Loucy (cell line): ENCODE results near the gene FLACC1.
A peak's percentile ranks its signal among the peaks of the same experiment; 100 is the strongest.
"Not testable (repeated sequence)": the region's sequence is repeated elsewhere in the genome, so short reads cannot be mapped to it uniquely, and the experiment has no call there.

ENCODE experiments used
- H2AFZ ChIP-seq: fragments of 200-600 bp; sonication (generic); 2 replicates; pipeline ENCODE4 v1.6.0; 2016; ENCODE audit warnings: antibody characterized with exemption, mild to moderate bottlenecking, low read length, moderate library complexity
- H3F3A ChIP-seq: fragments of 200-600 bp; 2 replicates; pipeline ENCODE4 v1.6.0; 2016; ENCODE audit warnings: antibody characterized with exemption, low read depth, mild to moderate bottlenecking
- H3K27me3 ChIP-seq: fragments of 200-600 bp; sonication (generic); 2 replicates; pipeline ENCODE4 v1.6.1; 2014; ENCODE audit warnings: low read length, mild to moderate bottlenecking; ENCODE audit not compliant: insufficient read depth, poor library complexity, severe bottlenecking
- H3K36me3 ChIP-seq: fragments of 200-600 bp; sonication (generic); 2 replicates; pipeline ENCODE4 v1.6.1; 2016; ENCODE audit warnings: low read length; ENCODE audit not compliant: insufficient read depth
- H3K4me1 ChIP-seq: fragments of 200-600 bp; sonication (generic); 2 replicates; pipeline ENCODE4 v1.5.1; 2014; ENCODE audit warnings: low read length, mild to moderate bottlenecking; ENCODE audit not compliant: insufficient read depth, poor library complexity, severe bottlenecking
- H3K4me2 ChIP-seq: fragments of 200-600 bp; sonication (generic); 2 replicates; pipeline ENCODE4 v1.6.0; 2014; ENCODE audit warnings: antibody characterized with exemption, low read length, low read depth, mild to moderate bottlenecking; ENCODE audit not compliant: poor library complexity, severe bottlenecking
- H3K4me3 ChIP-seq: fragments of 200-600 bp; sonication (generic); 2 replicates; pipeline ENCODE4 v1.5.1; 2014; ENCODE audit warnings: low read length, mild to moderate bottlenecking, mixed read lengths; ENCODE audit not compliant: poor library complexity, severe bottlenecking
- H3K79me2 ChIP-seq: fragments of 200-600 bp; sonication (generic); 2 replicates; pipeline ENCODE4 v1.6.1; 2014; ENCODE audit warnings: low read length; ENCODE audit not compliant: insufficient read depth
- H3K9ac ChIP-seq: fragments of 200-600 bp; sonication (generic); 2 replicates; pipeline ENCODE4 v1.6.0; 2014; ENCODE audit warnings: mild to moderate bottlenecking, low read depth, low read length, moderate library complexity; ENCODE audit not compliant: poor library complexity, severe bottlenecking
- H3K9me2 ChIP-seq: fragments of 200-600 bp; sonication (generic); replicated peaks from 2 replicates; pipeline ENCODE4 v1.6.1; 2016; ENCODE audit warnings: low read depth, low read length, mixed read lengths
- H3K9me3 ChIP-seq: fragments of 200-600 bp; sonication (generic); 2 replicates; pipeline ENCODE4 v1.6.1; 2014; ENCODE audit warnings: mild to moderate bottlenecking, antibody characterized with exemption, low read length, low read depth; ENCODE audit not compliant: insufficient read depth
- H4K20me1 ChIP-seq: fragments of 200-600 bp; sonication (generic); 2 replicates; pipeline ENCODE4 v1.6.0; 2014; ENCODE audit warnings: antibody characterized with exemption, low read length, mild to moderate bottlenecking; ENCODE audit not compliant: insufficient read depth, poor library complexity, severe bottlenecking
- CTCF ChIP-seq: fragments of 200-600 bp; sonication (generic); conservative IDR thresholded peaks from 2 replicates; pipeline ENCODE4 v1.5.1; 2014; ENCODE audit warnings: mild to moderate bottlenecking, antibody characterized with exemption, low read length
- EZH2phosphoT487 ChIP-seq: fragments of 200-600 bp; IDR thresholded peaks from 2 replicates; pipeline ENCODE4 v1.6.1; 2018; ENCODE audit warnings: antibody characterized with exemption, mild to moderate bottlenecking, moderate library complexity, borderline replicate concordance

FLACC1 gene

GRCh38 chr2:201307876-201308275, 49.3 kb downstream of the FLACC1 start:
- H3K36me3 ChIP-seq: no peaks in the 10 kb centered on the region
- H3K9ac ChIP-seq: no peak overlapping the region
- no peaks in the 10 kb centered on the region for H3F3A ChIP-seq

DNA sequence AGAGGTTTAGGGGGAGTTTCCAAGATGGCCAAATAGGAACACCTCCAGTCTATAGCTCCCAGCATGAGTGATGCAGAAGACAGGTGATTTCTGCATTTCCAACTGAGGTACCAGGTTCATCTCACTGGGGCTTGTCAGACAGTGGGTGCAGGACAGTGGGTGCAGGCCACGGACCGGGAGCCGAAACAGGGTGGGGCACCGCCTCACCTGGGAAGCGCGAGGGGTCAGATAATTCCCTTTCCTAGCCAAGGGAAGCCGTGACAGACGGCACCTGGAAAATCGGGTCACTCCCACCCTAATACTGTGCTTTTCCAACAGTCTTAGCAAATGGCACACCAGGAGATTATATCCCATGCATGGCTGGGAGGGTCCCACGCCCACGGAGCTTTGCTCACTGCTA, 57.2 kb downstream of the FLACC1 start:
- H3K79me2 ChIP-seq, H3K4me2 ChIP-seq, H3K36me3 ChIP-seq, H3K9ac ChIP-seq, H4K20me1 ChIP-seq, H3K27me3 ChIP-seq, H2AFZ ChIP-seq, H3K9me3 ChIP-seq, H3K9me2 ChIP-seq, H3F3A ChIP-seq, H3K4me3 ChIP-seq: not testable (repeated sequence)
- peaks cover 13% of the 10 kb centered on the region for H3K4me1 ChIP-seq

More at GRCh38 chr2:201307876-201308275, 49.3 kb downstream of the FLACC1 start:
- Histone ChIP-seq H3K4me1 (no peaks in the 10 kb centered on the region), H4K20me1 (no peaks in the 10 kb centered on the region), H3K9me3 (no peaks in the 10 kb centered on the region), H3K27me3 (no peaks in the 10 kb centered on the region), H3K9me2 (no peaks in the 10 kb centered on the region), H3K79me2 (no peaks in the 10 kb centered on the region), H3K4me2 (no peak overlapping the region), H2AFZ (no peak overlapping the region), H3K4me3 (no peak overlapping the region)
- TF ChIP-seq CTCF (no peak), EZH2phosphoT487 (no peak)

- H3F3A ChIP-seq: no peaks in the 10 kb centered on the region
- peak overlapping the region; percentile 4 for H3K4me3 ChIP-seq
- H4K20me1 ChIP-seq: no peaks in the 10 kb centered on the region
- no peaks in the 10 kb centered on the region for H3K9me3 ChIP-seq
- no peak for TF ChIP-seq CTCF
- TF ChIP-seq EZH2phosphoT487: no peak
- no peaks in the 10 kb centered on the region for H3K9me2 ChIP-seq
- peak overlapping the region; percentile 29 for H3K4me2 ChIP-seq
- peak overlapping the region; percentile 34 for H3K9ac ChIP-seq
- H3K36me3 ChIP-seq: no peaks in the 10 kb centered on the region
- no peaks in the 10 kb centered on the region for H3K79me2 ChIP-seq
- H2AFZ ChIP-seq: no peak overlapping the region
- H3K27me3 ChIP-seq: no peaks in the 10 kb centered on the region
- peaks cover 13% of the 10 kb centered on the region for H3K4me1 ChIP-seq
These were observed 58.6 kb downstream of the FLACC1 start for GRCh38 chr2:201298462-201299052.

GRCh38 chr2:201290457-201291148, 66.5 kb downstream of the FLACC1 start:
- H3K9ac ChIP-seq, H3F3A ChIP-seq, H3K79me2 ChIP-seq, H3K9me3 ChIP-seq, H3K4me3 ChIP-seq, H3K9me2 ChIP-seq, H2AFZ ChIP-seq, H3K4me2 ChIP-seq, H4K20me1 ChIP-seq, H3K27me3 ChIP-seq, H3K4me1 ChIP-seq: not testable (repeated sequence)
- peaks cover 50% of the 10 kb centered on the region; the same call in 1 of the 2 replicates for H3K36me3 ChIP-seq
